ENCODE results near the gene PPP3R1. TPM values are rescaled to one million over a fixed set of nuclear protein-coding genes. Genes with fewer than 3 reads are reported as not detected.

PPP3R1 gene
- total and polyA plus RNA-seq, 2 of the 8 experiments (the other 6 are each of a cell fraction or from before 2014, with no cell fraction given) = 9.3 to 85.1 TPM

- no peak overlapping the region for H3K23ac ChIP-seq (ENCODE audit: insufficient read length)
- no peak overlapping the region for H2BK12ac ChIP-seq (ENCODE audit: low read depth, low read length)
- H3K27me3 ChIP-seq (replicated peaks in 1 of 4; ENCODE audit: control insufficient read depth in 3 of 4, extremely low read depth in 1 of 4, insufficient read depth in 3 of 4, low read length in 3 of 4) = no peaks in the 10 kb centered on the region
- H3K27ac ChIP-seq (ENCODE audit: low read depth, low read length) = peak overlapping the region; percentile 100
- peak overlapping the region; percentile 82 to 85 for H3K4me2 ChIP-seq (ENCODE audit: insufficient read depth in 1 of 2, low read depth in 2 of 2, low read length in 2 of 2)
- WGBS, 2 experiments (ENCODE audit: extremely low coverage in 1 of 2, insufficient coverage in 1 of 2, insufficient read length in 1 of 2, insufficient replicate concordance in 2 of 2, low coverage in 1 of 2, low lambda C conversion rate in 2 of 2, missing lambda C conversion rate in 1 of 2) = 38% methylated on average over 3 of the region's 3 CpGs; no CpG with 5 or more reads in 1 of the 2 experiments
- peaks cover 0 to 2% of the 10 kb centered on the region in 2 experiments for H4K20me1 ChIP-seq (replicated peaks in 1 of 2; ENCODE audit: control insufficient read depth in 1 of 2, insufficient read depth in 2 of 2, low read length in 2 of 2)
- H3K4me1 ChIP-seq (replicated peaks in 1 of 4; ENCODE audit: control insufficient read depth in 3 of 4, insufficient read depth in 4 of 4, low read length in 3 of 4) = peaks cover 0 to 2% (median 1%) of the 10 kb centered on the region in 4 experiments; a peak in 2 of 7 replicates
- H2BK120ac ChIP-seq (replicated peaks; ENCODE audit: low read depth, low read length) = no peak overlapping the region
- no peak overlapping the region for H3K56ac ChIP-seq (replicated peaks; ENCODE audit: insufficient read length, low read depth, low read length)
- no peak overlapping the region for H2BK15ac ChIP-seq (ENCODE audit: low read length)
- no peaks in the 10 kb centered on the region for H3K9me3 ChIP-seq (ENCODE audit: insufficient read depth in 2 of 2, low read depth in 1 of 2, low read length in 1 of 2)
- peak overlapping the region; percentile 75 to 98 (median 96) for H3K9ac ChIP-seq (replicated peaks in 1 of 4; ENCODE audit: extremely low read depth in 1 of 4, low read depth in 3 of 4, low read length in 3 of 4)
- peak overlapping the region; percentile 99; the same call in 1 of the 2 replicates for H2AFZ ChIP-seq (ENCODE audit: low read length)
- H3K23me2 ChIP-seq (ENCODE audit: low read depth, low read length) = peaks cover 4% of the 10 kb centered on the region
- DNase-seq (ENCODE audit: low read depth in 1 of 2, low spot score in 2 of 2) (no peak), FAIRE-seq (no peak)
- H3K14ac ChIP-seq (ENCODE audit: insufficient read length) = no peak overlapping the region
- CTCF ChIA-PET (ENCODE audit: partially characterized antibody) = interaction anchor here (1.1 to 2.9 kb wide), 7 partner anchors 10 to 201 kb away, joined by 3 to 11 read pairs (median 6); no protein-coding TSS in a partner anchor
- H3K36me3 ChIP-seq (ENCODE audit: control insufficient read depth in 2 of 4, insufficient read depth in 4 of 4, low read length in 3 of 4) = peaks cover 4 to 19% (median 15%) of the 10 kb centered on the region in 4 experiments; a peak in 6 of 8 replicates
- no peak overlapping the region for H4K91ac ChIP-seq (replicated peaks; ENCODE audit: insufficient read length, low read length)
- H3K79me2 ChIP-seq (ENCODE audit: control insufficient read depth in 1 of 2, insufficient read depth in 2 of 2, low read length in 2 of 2) = peaks cover 6 to 50% of the 10 kb centered on the region in 2 experiments
- no peak overlapping the region for H4K5ac ChIP-seq (ENCODE audit: insufficient read length, low read depth, low read length)
- no peak overlapping the region for H3K18ac ChIP-seq (ENCODE audit: extremely low read depth, low read length)
- H2AK5ac ChIP-seq (ENCODE audit: low read depth, low read length) = no peak overlapping the region
- peak overlapping the region; percentile 98 for H2BK5ac ChIP-seq (ENCODE audit: low read depth, low read length)
- H3K4ac ChIP-seq (replicated peaks; ENCODE audit: insufficient read length, low read depth, low read length) = peak overlapping the region; percentile 39
- peaks cover 4% of the 10 kb centered on the region for H3K79me1 ChIP-seq (ENCODE audit: low read depth, low read length)
- no peak overlapping the region for H4K8ac ChIP-seq (ENCODE audit: extremely low read depth, insufficient read depth, low read length)
- peak overlapping the region; percentile 91 to 99 (median 95) for H3K4me3 ChIP-seq (ENCODE audit: extremely low read depth in 1 of 4, insufficient read depth in 2 of 4, low read depth in 3 of 4, low read length in 4 of 4)
- POLR2A ChIA-PET (ENCODE audit: partially characterized antibody) = interaction anchor here (0.8 to 3.7 kb wide), 20 partner anchors 9 to 310 kb away, joined by 3 to 57 read pairs (median 5); partner anchors contain the start of genes APLF, C1D, CNRIP1 and FBXO48
- H2BK20ac ChIP-seq (ENCODE audit: low read length) = no peak overlapping the region
- no peak for TF ChIP-seq SIX5 (IDR thresholded peaks at IDR 0.05; ENCODE audit: low read depth, low read length)
- no peak for TF ChIP-seq BCL11A (IDR thresholded peaks at IDR 0.05; ENCODE audit: low read depth in 2 of 2, low read length in 2 of 2)
- TF ChIP-seq RXRA (IDR thresholded peaks at IDR 0.05; ENCODE audit: insufficient read depth, low read depth, low read length) = no peak
- TF ChIP-seq NRF1 (IDR thresholded peaks at IDR 0.05; ENCODE audit: low read depth, low read length) = no peak
- no peak for TF ChIP-seq SIRT6 (IDR thresholded peaks at IDR 0.05; ENCODE audit: low read length)
- TF ChIP-seq TEAD4 (IDR thresholded peaks at IDR 0.05; ENCODE audit: low read depth, low read length) = no peak
- TF ChIP-seq JUND (IDR thresholded peaks at IDR 0.05; ENCODE audit: low read length) = no peak
- no peak for TF ChIP-seq TAF1 (IDR thresholded peaks at IDR 0.05; ENCODE audit: low read depth, low read length)
- no peak for TF ChIP-seq TAF7 (optimal IDR thresholded peaks at IDR 0.05; ENCODE audit: borderline replicate concordance, low read depth, low read length)
- TF ChIP-seq USF2 (IDR thresholded peaks at IDR 0.05; ENCODE audit: low read length) = no peak
- TF ChIP-seq POLR2A (IDR thresholded peaks at IDR 0.05; ENCODE audit: control extremely low read depth in 1 of 2, low read depth in 2 of 2, low read length in 2 of 2) = no peak
- TF ChIP-seq SP2 (IDR thresholded peaks at IDR 0.05; ENCODE audit: low read length) = no peak
These were observed 95.9 kb downstream of the PPP3R1 start for GRCh38 chr2:68156419-68156818.

Data from H1 (cell line).